ENCODE results near the gene JAK1.
"Not testable (repeated sequence)": the region's sequence is repeated elsewhere in the genome, so short reads cannot be mapped to it uniquely, and the experiment has no call there.

The JAK1 gene

DNA sequence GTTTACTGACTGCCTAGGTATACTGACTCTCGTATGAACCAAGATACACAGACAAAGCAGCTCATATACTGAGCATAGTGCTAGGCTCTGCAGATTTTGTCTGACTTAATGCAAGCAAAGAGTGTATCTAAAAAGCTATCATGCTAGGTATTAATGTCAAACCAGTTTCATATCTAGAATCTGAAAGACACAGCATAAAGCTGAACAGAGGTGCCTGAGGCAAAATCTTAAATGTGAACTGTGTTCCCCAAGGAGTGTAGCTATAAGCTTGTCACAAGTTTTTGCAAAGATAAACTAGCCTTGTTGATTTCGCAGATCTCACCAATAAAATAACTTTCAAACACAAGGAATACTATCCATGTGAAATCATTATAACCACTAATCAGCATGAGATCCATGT, 18.1 kb downstream of the JAK1 start:
- DNase-seq = no peak

DNA sequence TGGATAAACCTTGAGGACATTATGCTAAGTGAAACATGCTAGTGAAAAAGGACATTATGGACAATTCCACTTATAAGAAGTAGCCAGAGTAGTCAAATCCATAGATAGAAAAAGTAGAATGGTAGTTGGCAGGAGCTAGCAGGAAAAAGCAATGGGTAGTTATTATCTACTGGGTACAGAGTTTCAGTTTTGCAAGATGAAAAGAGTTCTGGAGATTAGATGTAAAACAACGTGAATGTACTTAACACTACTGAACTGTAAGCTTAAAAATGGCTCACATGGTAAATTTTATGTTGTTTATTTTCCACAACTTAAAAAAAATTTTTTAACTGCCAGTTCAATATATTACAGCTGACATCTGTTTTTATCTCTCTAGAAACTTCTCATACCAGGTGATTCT, 19.4 kb downstream of the JAK1 start:
- no peak for DNase-seq

DNA sequence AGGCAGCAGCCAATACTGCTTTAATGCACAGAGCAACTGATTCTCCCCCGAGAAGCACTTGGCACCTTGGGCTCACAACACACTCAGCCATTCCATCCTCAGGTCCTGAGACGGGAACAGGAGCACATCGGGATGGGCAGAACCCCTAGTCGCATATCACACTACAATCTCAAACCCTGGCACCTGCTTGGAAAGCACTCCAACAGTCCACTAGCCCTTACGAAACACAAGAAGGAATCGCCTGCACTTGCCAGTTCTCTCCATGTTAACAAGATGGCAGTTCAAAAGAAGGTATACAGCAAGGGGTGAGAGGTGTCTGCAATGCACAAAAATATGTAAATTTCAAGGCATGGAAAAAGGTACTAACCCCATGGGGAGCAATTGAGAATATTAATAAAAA, 21.4 kb downstream of the JAK1 start:
- no peak for DNase-seq

DNA sequence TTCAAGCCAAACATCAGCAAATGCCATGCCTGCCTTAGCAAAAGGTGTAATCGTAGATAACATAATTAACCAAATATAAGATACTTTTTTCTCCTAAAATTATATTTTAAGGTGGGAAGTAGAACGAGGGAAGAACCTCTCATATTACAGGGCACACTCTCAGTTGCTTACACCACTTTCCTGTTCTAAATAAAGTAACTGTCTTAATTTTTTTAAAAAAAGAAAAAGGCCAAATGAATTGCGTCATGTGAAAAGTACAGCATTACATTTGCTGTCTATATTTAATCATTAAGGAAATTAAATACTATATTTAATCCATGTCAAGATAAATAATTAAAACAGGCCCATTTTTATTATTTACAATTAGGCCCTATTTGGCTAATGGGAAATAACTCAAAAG, 23.7 kb downstream of the JAK1 start:
- DNase-seq = no peak

DNA sequence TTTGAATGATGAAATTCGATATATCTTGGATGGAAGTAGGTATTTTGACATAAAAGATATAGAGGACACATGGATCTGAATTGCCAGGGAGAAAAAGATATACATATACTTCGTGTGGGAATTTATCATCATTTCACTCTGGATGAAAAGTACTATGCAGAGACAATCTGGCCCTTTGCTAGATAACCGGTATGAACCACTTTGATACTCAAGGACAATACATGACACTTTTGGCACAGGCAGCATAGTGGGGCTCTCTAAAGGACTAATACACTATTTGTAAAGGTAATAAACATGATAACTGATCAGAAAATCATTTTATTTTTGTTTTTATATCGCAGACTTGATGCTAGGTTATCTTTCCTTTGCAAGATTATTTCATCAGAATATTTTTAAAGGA, 24.2 kb downstream of the JAK1 start:
- no peak for DNase-seq

DNA sequence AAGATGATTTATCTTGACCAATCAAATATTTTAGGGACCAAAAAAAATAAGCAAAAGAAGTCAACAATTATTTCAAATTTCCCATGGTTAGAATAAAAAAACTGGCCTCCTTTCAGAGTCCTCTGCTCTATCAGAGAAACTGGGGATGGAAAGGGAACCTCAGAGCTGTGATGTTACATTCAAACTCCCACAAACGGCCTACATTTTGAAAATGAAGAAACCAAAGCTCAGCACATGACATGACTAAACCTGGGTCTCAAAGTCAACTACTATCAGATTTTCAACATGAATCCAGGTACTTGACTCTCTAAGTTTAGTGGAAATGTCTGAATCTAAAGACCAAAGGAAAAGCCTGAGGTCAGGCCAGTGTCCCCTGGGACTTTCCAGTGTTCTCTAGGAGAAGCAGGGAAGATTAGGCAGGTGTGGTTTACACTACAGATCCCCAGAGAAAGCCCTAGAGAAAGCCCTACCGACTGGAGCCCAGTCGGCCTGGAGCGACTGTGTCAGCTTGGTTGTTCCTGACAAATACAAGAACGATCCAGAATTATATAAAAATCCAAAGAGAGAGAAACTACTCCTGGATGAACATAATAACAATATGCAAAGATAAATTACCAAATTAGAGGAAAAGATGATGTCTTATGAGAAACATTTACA, 24.8 kb downstream of the JAK1 start:
- no peak for DNase-seq

DNA sequence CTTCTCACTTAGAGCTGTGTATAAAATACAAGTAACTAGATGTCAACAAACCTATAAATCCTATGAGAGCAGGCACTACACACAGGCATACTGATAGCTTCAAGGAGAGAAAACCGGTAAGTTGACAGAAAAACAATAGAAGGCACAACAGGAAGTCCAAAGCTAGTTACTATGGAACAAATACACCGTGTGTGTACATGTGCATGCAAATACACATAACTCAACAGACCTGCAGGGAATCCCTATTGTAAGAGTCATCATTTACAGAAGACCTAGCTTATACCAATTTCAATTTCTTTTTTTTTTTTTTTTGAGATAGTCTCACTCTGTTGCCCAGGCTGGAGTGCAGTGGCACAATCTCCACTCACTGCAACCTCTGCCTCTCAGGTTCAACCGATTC, 26.3 kb downstream of the JAK1 start:
- DNase-seq = no peak

DNA sequence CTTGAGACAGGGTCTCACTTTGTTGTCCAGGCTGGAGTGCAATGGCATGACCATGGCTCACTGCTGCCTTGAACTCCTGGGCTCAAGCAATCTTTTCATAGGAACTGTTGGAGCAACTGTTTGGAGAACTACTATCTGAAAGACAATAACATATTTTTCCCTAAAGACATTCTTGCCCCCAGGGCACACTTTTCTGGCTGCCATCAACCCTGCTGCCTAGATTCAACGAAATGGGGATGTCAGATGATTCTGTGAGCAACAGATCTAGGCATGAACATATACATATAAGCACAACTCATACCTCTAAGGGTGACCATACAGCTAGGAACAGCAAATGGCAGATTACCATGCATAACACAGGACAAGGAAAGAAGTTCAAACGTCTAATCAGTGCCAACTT, 27.4 kb downstream of the JAK1 start:
- no peak for DNase-seq

DNA sequence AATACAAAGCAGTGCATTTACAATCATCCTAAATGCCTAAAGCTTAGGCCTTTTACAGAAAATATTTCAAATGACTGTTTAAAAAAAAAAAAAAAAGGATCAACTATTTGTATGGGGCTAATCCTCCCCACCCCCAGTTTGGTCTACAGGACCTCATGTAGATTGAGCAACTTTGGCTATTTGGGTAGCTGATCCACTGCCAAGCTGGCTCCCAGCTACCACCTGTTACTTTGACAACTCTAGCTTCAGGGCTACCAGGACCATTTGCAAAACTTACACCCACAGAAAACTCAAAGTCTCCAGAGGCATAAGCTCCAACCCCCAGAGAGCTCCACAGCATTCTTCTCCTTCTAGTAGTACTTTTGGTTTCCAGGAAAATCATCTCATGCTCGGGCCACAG, 29.4 kb downstream of the JAK1 start:
- no peak for DNase-seq

DNA sequence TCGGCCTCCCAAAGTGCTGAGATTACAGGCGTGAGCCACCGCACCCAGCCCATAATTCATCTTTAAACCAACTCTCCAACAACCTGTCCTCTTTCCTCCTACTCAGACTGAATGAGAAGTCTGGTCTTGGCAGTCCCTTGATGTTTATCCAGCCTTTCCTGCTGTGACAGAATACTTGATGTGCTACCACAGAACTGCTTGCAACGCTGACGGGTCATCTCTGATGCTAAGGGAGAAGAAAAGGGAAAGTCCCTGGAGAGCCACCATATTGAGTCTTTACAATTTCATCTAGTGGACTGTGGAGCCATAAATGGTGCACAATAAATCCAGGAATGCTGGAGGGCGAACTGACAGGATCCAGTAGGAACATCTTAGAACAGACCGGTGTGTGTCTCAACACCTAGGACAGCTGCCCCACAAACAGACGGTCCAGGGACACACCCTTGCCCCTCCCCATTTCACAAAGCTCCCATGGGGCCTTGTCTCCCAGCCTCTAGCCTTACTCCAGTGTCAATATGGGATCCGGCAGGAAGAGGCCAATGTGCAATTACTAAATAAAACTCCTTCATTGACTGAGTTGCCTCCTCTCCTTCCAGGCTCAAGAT, 30.7 kb downstream of the JAK1 start:
- no peak for DNase-seq

DNA sequence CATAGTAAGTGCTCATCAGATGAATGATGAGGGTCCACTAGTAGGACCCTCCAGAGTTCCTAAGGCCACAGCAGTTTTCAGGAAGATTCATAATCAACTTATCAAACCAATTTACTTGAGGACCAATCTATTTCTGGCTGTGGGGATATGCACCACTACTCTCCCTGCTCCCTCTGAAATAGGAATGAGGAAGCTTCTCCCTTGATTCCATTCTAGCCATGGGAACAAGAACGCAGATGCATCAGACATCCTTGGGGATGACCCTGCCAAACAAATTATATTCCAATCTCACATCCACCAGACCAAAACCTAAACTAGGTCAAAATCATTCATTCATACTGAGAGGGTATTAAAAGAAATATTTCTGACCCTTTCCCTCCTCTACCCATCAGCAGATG, 31.5 kb downstream of the JAK1 start:
- DNase-seq = no peak

DNA sequence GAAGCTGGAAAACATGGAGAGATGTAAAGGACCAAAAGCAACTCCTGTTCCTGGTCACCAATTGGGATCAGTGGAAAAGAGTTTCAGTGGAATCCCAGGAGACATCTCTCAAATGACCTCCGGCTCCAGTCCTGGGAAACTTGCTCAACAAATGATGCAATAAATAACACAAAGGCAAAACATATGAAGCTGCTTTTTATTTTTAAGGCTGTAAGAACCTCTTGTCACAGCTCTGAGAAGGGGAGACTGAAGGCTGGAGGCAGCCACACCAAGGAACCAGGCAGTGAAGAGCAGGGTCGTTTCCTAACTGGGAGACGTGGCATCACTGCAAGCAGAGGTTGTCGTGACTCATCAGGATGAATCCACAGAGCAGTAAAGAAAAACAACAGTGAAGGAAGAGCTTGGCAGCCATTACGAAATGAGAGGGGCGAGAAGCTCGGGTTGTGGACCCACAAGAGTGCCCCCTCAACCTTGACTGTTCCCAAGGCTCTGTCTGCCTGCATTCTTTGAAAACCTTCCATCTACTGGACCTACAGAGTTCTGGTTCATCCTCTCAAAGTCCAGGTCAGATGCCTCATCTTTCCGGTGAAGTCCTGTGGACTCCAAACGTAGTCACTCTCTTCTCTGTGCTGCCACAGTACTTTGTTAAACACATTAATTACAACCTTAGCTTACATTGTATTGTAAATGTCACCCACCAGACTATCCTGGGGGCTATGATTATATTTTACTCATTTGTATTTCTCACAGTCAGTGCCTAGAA, 32.1 kb downstream of the JAK1 start:
- DNase-seq = no peak

DNA sequence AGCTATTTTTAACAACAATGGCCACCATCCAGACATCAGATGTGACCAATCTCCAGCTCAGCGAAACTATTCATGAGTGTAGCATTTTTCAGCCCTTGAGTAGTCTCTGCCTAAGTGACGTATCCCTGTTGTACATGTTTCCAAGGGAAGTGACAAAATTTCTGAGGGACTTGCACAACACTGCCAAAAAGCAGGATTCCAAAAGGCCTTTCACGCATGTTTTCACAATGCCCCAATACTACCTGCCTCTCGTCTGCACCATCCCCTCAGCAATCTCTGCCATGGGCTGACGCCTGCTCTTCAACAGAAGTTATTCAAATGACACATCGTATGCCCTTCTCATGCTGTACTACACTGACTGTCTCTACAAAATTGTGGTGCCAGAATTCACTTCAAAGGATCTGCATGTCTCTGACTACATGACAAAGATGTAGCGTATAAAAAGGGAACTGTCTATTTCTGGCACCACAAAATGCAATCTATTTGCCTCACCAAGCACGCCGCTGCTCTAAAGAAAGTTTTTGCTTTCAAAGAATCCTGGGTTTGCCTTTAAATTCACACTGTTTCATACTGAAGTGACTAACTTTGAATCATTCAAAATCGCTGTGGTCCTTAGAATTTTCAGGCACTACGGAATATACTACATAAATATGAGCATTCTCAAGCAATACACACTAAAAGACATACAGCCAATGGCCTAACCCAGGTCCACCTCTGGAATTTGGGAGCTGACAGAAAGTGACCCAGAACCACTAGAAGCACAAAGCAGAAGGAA, 32.9 kb downstream of the JAK1 start:
- no peak for DNase-seq

DNA sequence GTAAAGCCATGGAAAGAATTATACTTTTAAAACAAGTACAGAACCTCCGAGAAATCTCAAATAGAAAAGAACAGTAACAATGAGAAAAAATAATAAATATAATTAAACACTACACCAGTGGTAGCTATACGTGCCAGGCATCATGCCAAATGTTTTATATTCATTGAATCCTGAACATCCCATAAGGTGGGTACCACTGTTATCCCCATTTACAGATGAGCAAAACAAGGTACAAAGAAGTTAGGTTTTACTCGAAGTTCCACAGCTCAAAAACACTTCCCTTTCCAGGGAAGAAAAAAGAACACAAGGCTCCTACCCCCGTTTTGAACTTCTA, 33.4 kb downstream of the JAK1 start:
- DNase-seq = no peak

DNA sequence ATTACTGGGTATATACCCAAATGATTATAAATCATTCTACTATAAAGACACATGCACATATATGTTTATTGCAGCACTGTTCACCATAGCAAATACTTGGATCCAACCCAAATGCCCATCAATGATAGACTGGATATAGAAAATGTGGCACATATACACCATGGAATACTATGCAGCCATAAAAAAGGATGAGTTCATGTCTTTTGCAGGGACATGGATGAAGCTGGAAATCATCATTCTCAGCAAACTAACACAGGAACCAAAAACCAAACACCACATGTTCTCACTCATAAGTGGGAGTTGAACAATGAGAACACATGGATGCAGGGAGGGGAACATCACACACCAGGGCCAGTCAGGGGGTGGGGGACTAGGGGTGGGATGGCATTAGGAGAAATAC, 35.7 kb downstream of the JAK1 start:
- not testable (repeated sequence) for DNase-seq

DNA sequence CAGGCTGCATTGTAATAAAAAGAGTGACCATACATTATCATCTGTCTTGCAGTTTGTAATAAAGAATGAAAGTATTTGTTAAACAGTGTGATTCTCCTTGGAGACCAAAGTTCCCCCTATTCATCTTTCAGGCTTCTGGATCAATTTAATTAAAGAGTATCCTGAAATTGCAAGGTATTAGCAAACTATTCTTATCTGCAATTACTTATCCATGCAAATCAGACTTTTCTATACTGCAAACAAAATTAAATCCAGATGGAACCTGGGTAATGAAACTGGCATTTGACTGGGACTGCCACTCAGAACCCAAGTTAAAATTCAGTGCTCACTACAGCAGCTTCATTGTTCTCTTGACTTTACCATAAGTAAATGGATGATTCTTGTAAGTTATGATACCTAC, 37.1 kb downstream of the JAK1 start:
- no peak for DNase-seq

DNA sequence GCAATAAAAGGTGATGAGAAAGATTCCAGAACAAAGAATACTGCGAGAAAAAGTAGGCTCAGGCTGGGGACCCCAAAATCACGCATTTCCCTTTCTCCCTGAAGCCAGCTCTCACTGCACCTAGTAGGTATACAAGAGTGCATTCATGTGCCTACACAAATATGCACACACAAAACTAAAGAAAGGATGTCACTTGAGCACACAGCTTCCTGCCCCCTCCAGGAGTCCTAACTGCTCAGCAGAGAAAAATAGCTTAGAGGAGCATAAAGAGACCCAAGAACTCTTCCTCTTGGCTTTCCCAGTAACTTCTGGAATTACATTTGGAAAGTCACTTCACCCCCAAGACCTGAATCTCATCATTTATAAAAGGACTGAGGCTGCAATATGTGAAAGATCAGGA, 38.0 kb downstream of the JAK1 start:
- DNase-seq = no peak

DNA sequence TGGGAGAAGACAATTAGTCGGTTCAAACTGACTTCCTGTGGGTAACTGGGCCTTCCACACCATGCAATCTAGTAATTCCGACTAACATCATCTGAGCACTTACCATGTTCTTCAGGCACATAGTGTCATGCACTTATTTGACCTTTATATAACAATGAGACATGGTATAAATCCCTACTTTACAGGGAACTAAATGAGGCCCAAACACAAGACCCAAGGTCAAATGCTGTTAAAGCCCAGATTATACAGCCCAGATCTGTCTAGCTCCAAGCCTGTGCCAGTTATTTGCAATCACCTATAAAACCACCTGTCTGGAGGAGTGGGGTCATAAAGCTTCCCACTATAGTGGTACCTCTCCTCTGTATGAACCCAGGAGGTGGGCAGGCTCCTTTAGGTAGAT, 40.8 kb downstream of the JAK1 start:
- no peak for DNase-seq

DNA sequence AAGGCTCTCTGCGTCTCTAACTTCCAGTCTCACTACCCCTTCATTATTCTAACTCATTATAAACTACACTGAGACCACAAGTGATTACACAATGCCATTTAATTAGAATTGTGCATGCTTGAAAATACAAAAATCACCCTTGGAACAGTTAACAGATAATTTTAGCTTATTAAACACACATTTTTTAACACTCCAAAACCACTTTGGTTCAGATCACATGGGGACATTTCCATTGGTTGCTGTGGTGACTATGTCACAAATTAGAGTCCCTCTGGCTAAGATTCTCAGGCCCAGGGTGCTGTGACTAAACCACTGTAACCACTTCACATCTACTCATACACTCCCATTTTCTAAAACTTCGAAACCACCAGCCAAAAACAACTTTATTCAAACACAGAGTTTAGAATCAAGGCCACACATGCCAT, 43.0 kb downstream of the JAK1 start:
- DNase-seq = peak; percentile 13

DNA sequence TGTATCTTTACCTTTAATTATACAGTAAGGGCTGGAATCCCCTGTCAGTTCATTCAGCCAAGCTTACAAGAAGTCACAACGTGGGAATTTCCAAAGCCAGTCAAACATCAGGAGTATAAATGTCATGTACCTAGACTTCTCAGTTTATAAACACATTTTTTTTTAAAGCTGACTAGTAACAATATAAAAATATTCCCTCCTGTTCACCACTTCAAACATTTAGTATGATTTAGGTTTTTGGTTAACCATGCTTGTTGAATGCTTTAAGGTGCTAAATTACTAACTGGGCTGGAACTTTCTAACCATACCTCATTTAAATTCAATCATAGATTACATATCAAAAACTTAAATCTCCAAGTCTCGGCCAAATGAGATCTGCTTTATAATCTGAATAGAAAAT, 44.0 kb downstream of the JAK1 start:
- no peak for DNase-seq

DNA sequence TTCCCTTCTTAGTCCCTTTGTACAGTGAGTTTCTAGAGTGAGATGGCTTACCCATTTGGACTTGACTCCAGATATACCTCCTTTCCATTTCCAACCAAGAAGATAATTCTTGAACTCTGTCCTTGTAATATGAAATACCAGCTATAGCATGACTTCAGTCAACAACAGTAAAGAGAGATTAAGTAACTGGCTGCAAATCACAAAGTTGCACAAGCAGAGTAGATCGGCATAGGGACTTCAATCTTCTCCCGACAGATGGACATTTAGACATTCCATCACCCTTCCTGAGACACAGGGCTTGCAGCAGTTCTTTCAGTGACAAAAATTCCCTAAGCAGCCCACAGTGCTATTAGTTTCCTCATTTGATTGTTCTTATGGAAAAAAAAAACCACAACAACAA, 44.6 kb downstream of the JAK1 start:
- DNase-seq = no peak

DNA sequence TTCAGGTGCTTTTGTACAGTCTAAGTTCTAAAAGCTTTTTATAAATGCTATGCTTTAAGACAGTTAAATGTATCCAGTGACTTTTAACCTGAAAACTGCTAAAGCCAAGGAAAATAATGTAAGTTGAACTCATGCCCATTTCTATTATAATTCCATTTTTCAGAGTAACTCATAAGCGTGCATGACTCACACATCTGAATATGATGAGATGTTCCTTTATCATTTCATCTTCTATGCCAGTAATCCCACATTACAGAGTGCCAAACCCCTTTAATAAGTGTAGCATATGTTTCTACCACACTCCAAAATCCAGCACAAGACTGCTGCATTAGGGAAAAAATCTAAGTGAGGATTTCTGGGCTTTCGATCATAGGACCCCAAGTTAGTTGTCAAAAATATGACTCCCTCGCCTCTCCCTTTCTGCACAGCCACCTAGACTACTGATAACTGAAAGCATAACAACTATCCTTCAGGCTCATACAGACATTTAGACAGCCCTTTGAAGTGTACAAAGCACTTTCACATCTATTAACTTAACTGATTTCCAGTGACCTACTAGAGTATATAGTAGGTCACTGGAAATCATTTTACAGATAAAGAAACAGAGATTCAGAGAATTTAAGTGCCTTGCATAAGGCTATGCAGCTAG, 45.3 kb downstream of the JAK1 start:
- DNase-seq = no peak

DNA sequence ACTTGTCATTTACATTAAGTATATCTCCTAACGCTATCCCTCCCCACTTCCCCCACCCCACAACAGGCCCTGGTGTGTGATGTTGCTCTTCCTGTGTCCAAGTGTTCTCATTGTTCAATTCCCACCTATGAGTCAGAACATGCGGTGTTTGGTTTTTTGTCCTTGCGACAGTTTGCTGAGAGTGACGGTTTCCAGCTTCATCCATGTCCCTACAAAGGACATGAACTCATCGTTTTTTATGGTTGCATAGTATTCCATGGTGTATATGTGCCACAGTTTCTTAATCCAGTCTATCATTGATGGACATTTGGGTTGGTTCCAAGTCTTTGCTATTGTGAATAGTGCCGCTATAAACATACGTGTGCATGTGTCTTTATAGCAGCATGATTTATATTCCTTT, 47.2 kb downstream of the JAK1 start:
- not testable (repeated sequence) for DNase-seq

Measured in NCI-H2029 (cell line).